SK-N-SH treated with all-trans-retinoic acid at 6 μM for 48 hours (cell line): ENCODE measurements around the gene AGAP1.

Source experiments
- ATAC-seq: fragments of 200-7000 bp; cut with Tn5 transposase; 3 replicates; pipeline ENCODE4 v1.9.1; 2020; ENCODE audit warnings: mild to moderate bottlenecking, moderate library complexity
- BACH2 ChIP-seq: fragments of 250-450 bp; sonication (Bioruptor Pico); IDR thresholded peaks from 2 replicates; pipeline ENCODE4 v1.9.0; 2021; ENCODE audit warnings: mild to moderate bottlenecking, borderline replicate concordance
- CSDC2 ChIP-seq: fragments of 250-450 bp; sonication (Bioruptor Pico); IDR thresholded peaks from 2 replicates; pipeline ENCODE4 v1.5.0; 2020; ENCODE audit warnings: mild to moderate bottlenecking, moderate library complexity
- ESRRG ChIP-seq: fragments of 250-450 bp; sonication (Bioruptor Pico); IDR thresholded peaks from 2 replicates; pipeline ENCODE4 v1.6.1; 2021; ENCODE audit warnings: mild to moderate bottlenecking
- GLIS3 ChIP-seq: fragments of 250-450 bp; sonication (Bioruptor Pico); IDR thresholded peaks from 2 replicates; pipeline ENCODE4 v1.5.0; 2020; ENCODE audit warnings: mild to moderate bottlenecking, moderate library complexity
- ISL1 ChIP-seq: fragments of 250-450 bp; sonication (Bioruptor Pico); IDR thresholded peaks from 2 replicates; pipeline ENCODE4 v2.1.2; 2022; ENCODE audit warnings: mild to moderate bottlenecking, moderate library complexity
- OSR1 ChIP-seq: fragments of 250-450 bp; sonication (Bioruptor Pico); IDR thresholded peaks from 2 replicates; pipeline ENCODE4 v1.8.0; 2022; ENCODE audit warnings: moderate library complexity, mild to moderate bottlenecking, inconsistent platforms
- PPARA ChIP-seq: fragments of 250-450 bp; sonication (Bioruptor Pico); IDR thresholded peaks from 2 replicates; pipeline ENCODE4 v1.5.0; 2020; ENCODE audit warnings: mild to moderate bottlenecking, borderline replicate concordance
- RARB ChIP-seq: fragments of 250-450 bp; sonication (Bioruptor Pico); IDR thresholded peaks from 2 replicates; pipeline ENCODE4 v1.8.0; 2021; ENCODE audit warnings: mild to moderate bottlenecking, moderate library complexity
- SNAI2 ChIP-seq: fragments of 250-450 bp; sonication (Bioruptor Pico); IDR thresholded peaks from 2 replicates; pipeline ENCODE4 v1.5.0; 2020; ENCODE audit warnings: mild to moderate bottlenecking, moderate library complexity
- TCF4 ChIP-seq: fragments of 250-450 bp; sonication (Bioruptor Pico); IDR thresholded peaks from 2 replicates; pipeline ENCODE4 v1.8.0; 2021; ENCODE audit warnings: mild to moderate bottlenecking, moderate library complexity, borderline replicate concordance
- TOX ChIP-seq: fragments of 250-450 bp; sonication (Bioruptor Pico); IDR thresholded peaks from 2 replicates; pipeline ENCODE4 v1.8.0; 2021; ENCODE audit warnings: mild to moderate bottlenecking, moderate library complexity, borderline replicate concordance
- ZC3H10 ChIP-seq: fragments of 250-450 bp; sonication (Bioruptor Pico); IDR thresholded peaks from 2 replicates; pipeline ENCODE4 v1.5.1; 2021; ENCODE audit warnings: mild to moderate bottlenecking, moderate library complexity
- ZFP3 ChIP-seq: fragments of 250-450 bp; sonication (Bioruptor Pico); IDR thresholded peaks from 2 replicates; pipeline ENCODE4 v1.5.0; 2020; ENCODE audit warnings: mild to moderate bottlenecking, moderate library complexity
- ZFP30 ChIP-seq: fragments of 450-650 bp; formaldehyde crosslinking; IDR thresholded peaks from 2 replicates; pipeline ENCODE4 v1.5.0; 2022; ENCODE audit warnings: mild to moderate bottlenecking, moderate library complexity
- ZNF565 ChIP-seq: fragments of 450-650 bp; formaldehyde crosslinking; conservative IDR thresholded peaks from 2 replicates; pipeline ENCODE4 v1.5.0; 2020; ENCODE audit warnings: low read depth, mild to moderate bottlenecking, moderate library complexity
- ZNF70 ChIP-seq: fragments of 450-650 bp; formaldehyde crosslinking; IDR thresholded peaks from 2 replicates; pipeline ENCODE4 v1.5.0; 2020; ENCODE audit warnings: mild to moderate bottlenecking, moderate library complexity
- ZNF8 ChIP-seq: fragments of 450-650 bp; formaldehyde crosslinking; IDR thresholded peaks from 2 replicates; pipeline ENCODE4 v1.5.0; 2020; ENCODE audit warnings: mild to moderate bottlenecking, moderate library complexity
- TF ChIP-seq, protein P1 (sequence below): fragments of 250-450 bp; sonication (Bioruptor Pico); IDR thresholded peaks from 2 replicates; pipeline ENCODE4 v1.5.1; 2021; ENCODE audit warnings: mild to moderate bottlenecking, moderate library complexity
- TF ChIP-seq, protein P2 (sequence below): fragments of 250-450 bp; sonication (Bioruptor Pico); IDR thresholded peaks from 2 replicates; pipeline ENCODE4 v1.8.0; 2020; ENCODE audit warnings: mild to moderate bottlenecking, moderate library complexity, borderline replicate concordance
- TF ChIP-seq, protein P3 (sequence below): fragments of 250-450 bp; sonication (Bioruptor Pico); IDR thresholded peaks from 2 replicates; pipeline ENCODE4 v1.8.0; 2021; ENCODE audit warnings: low read depth, mild to moderate bottlenecking, moderate library complexity, borderline replicate concordance
- TF ChIP-seq, protein P4 (sequence below): fragments of 250-450 bp; sonication (Bioruptor Pico); IDR thresholded peaks from 2 replicates; pipeline ENCODE4 v1.5.0; 2020; ENCODE audit warnings: mild to moderate bottlenecking, moderate library complexity

AGAP1 gene

DNA sequence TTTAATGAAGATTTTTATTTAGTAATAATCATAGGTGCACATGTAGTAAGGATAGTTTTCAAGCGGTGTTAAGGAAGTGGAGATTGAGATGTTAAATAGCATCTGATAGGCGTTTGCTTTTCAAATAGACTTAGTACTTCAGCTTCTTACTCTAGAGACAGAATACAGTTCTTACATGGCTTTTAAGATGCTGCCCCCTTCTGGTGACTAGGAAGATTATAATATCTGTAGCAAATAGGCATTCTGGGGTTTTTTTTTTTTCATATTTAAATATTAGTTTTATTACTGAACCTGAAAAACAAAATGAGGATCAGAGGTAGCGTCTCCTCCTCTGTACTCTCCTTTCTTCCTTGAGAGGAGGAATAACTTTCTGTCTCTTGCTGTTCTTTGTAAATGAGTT is 100.2 kb downstream of the AGAP1 start:
- no peak for TF ChIP-seq RARB (CRISPR knock-in tag)
- peak; percentile 89 for ATAC-seq

DNA sequence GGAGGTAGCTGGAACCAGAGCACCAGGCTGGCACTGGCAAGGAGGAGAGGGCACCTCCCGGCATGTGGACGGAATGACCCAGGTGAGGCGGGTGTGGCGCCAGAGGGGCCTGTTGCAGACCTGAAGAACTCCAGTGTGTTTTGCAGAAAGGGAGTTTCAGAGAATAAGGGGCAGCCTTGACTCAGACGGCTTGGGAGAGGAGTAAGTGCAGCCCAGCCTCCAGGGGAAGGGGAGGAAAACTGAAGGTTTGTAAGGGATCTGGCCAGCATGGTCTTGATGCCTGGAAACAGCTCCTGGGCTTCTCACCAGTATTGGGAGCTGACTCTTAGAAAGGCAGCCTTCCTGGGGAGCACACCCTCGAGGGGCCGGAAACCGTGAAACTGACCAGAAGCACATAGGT is 101.1 kb downstream of the AGAP1 start:
- TF ChIP-seq ZNF70 (no peak), CSDC2 (CRISPR knock-in tag) (no peak), OSR1 (CRISPR knock-in tag) (no peak), ESRRG (CRISPR knock-in tag) (no peak), ISL1 (CRISPR knock-in tag) (no peak)
- TF ChIP-seq, protein P1, sequence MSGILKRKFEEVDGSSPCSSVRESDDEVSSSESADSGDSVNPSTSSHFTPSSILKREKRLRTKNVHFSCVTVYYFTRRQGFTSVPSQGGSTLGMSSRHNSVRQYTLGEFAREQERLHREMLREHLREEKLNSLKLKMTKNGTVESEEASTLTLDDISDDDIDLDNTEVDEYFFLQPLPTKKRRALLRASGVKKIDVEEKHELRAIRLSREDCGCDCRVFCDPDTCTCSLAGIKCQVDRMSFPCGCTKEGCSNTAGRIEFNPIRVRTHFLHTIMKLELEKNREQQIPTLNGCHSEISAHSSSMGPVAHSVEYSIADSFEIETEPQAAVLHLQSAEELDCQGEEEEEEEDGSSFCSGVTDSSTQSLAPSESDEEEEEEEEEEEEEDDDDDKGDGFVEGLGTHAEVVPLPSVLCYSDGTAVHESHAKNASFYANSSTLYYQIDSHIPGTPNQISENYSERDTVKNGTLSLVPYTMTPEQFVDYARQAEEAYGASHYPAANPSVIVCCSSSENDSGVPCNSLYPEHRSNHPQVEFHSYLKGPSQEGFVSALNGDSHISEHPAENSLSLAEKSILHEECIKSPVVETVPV (CRISPR knock-in tag), result no peak
- TF ChIP-seq, protein P2, sequence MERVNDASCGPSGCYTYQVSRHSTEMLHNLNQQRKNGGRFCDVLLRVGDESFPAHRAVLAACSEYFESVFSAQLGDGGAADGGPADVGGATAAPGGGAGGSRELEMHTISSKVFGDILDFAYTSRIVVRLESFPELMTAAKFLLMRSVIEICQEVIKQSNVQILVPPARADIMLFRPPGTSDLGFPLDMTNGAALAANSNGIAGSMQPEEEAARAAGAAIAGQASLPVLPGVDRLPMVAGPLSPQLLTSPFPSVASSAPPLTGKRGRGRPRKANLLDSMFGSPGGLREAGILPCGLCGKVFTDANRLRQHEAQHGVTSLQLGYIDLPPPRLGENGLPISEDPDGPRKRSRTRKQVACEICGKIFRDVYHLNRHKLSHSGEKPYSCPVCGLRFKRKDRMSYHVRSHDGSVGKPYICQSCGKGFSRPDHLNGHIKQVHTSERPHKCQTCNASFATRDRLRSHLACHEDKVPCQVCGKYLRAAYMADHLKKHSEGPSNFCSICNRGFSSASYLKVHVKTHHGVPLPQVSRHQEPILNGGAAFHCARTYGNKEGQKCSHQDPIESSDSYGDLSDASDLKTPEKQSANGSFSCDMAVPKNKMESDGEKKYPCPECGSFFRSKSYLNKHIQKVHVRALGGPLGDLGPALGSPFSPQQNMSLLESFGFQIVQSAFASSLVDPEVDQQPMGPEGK (CRISPR knock-in tag), result no peak
- ATAC-seq, result no peak; the same call in 2 of the 3 replicates

DNA sequence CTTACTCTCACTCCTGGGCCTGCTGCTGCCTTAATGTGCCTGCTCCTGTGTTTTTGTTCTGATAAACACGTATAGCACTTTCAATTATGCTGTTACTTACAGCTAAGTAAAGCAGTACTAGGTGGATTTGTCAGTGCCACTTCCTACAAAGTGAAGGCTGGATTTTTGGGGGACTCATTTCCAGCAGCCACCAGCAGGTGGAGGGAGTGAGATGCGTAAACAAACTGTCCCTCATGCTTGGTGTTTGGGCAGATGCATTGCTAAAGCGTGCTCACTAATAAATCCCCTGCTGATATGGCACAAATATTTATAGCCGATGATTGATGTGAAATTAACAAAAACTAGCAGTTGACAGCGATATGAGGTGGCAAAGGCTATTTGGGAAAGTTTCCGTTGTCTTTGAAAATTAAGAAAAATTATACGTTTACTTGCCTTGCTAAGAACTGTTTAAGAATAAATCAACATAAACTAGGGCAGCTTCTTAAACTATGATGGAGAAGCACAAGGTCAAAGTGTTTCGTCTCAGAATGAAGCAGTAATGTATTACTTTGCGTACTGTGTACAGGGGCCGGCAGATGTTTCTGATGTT is 101.7 kb downstream of the AGAP1 start:
- TF ChIP-seq ESRRG (CRISPR knock-in tag) (no peak), BACH2 (CRISPR knock-in tag) (no peak), ZC3H10 (CRISPR knock-in tag) (no peak), OSR1 (CRISPR knock-in tag) (no peak), GLIS3 (no peak), TCF4 (CRISPR knock-in tag) (no peak), ZNF70 (no peak), ZNF565 (CRISPR knock-in tag) (no peak), SNAI2 (CRISPR knock-in tag) (no peak), RARB (CRISPR knock-in tag) (no peak), PPARA (no peak), CSDC2 (CRISPR knock-in tag) (no peak), ZFP30 (CRISPR knock-in tag) (no peak), TOX (CRISPR knock-in tag) (no peak), ZNF8 (CRISPR knock-in tag) (no peak), ZFP3 (CRISPR knock-in tag) (no peak)
- TF ChIP-seq, protein P1 (CRISPR knock-in tag), result no peak
- TF ChIP-seq, protein P3, sequence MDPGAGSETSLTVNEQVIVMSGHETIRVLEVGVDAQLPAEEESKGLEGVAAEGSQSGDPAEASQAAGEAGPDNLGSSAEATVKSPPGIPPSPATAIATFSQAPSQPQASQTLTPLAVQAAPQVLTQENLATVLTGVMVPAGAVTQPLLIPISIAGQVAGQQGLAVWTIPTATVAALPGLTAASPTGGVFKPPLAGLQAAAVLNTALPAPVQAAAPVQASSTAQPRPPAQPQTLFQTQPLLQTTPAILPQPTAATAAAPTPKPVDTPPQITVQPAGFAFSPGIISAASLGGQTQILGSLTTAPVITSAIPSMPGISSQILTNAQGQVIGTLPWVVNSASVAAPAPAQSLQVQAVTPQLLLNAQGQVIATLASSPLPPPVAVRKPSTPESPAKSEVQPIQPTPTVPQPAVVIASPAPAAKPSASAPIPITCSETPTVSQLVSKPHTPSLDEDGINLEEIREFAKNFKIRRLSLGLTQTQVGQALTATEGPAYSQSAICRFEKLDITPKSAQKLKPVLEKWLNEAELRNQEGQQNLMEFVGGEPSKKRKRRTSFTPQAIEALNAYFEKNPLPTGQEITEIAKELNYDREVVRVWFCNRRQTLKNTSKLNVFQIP (CRISPR knock-in tag), result no peak
- TF ChIP-seq, protein P2 (CRISPR knock-in tag), result no peak
- ATAC-seq, result peak; percentile 87

DNA sequence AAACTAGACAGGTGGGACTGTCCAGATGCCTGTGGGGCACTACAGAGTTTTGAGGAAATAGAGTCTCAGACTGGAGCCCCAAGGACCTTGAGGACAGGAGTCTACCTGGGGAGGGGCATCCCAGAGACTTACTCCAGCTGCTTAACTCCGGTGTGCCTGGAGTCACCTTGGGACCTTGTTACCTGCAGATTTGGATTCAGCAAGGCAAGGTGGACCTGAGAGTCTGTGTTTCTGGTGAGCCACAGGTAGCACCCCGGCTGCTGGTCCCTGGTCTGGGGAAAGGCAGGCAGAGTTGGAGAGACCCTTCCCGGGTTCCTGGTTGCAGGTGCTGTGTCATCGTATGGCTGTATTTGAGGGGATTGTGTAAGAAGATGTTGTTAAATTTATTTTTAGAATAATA is 102.4 kb downstream of the AGAP1 start:
- TF ChIP-seq, protein P4, sequence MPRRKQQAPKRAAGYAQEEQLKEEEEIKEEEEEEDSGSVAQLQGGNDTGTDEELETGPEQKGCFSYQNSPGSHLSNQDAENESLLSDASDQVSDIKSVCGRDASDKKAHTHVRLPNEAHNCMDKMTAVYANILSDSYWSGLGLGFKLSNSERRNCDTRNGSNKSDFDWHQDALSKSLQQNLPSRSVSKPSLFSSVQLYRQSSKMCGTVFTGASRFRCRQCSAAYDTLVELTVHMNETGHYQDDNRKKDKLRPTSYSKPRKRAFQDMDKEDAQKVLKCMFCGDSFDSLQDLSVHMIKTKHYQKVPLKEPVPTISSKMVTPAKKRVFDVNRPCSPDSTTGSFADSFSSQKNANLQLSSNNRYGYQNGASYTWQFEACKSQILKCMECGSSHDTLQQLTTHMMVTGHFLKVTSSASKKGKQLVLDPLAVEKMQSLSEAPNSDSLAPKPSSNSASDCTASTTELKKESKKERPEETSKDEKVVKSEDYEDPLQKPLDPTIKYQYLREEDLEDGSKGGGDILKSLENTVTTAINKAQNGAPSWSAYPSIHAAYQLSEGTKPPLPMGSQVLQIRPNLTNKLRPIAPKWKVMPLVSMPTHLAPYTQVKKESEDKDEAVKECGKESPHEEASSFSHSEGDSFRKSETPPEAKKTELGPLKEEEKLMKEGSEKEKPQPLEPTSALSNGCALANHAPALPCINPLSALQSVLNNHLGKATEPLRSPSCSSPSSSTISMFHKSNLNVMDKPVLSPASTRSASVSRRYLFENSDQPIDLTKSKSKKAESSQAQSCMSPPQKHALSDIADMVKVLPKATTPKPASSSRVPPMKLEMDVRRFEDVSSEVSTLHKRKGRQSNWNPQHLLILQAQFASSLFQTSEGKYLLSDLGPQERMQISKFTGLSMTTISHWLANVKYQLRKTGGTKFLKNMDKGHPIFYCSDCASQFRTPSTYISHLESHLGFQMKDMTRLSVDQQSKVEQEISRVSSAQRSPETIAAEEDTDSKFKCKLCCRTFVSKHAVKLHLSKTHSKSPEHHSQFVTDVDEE (CRISPR knock-in tag), result no peak
- no peak for TF ChIP-seq ISL1 (CRISPR knock-in tag)
- ATAC-seq, result no peak
